H1 (cell line): ENCODE measurements around the gene TWNK. TPM values are rescaled to one million over a fixed set of nuclear protein-coding genes. Genes with fewer than 3 reads are reported as not detected.

Experiments
- CBX8 ChIP-seq: fragments of 300-800, 300-1000 bp; sonication (generic); IDR thresholded peaks from 2 replicates; pipeline ENCODE4 v1.7.1; 2016; ENCODE audit warnings: low read depth, low read length, borderline replicate concordance
- EZH2 ChIP-seq: fragments of 200-600 bp; sonication (generic); IDR thresholded peaks from 2 replicates; pipeline ENCODE4 v1.7.1; 2012; ENCODE audit warnings: low read depth, mild to moderate bottlenecking, moderate library complexity, low read length, inconsistent platforms; ENCODE audit not compliant: severe bottlenecking
- HDAC2 ChIP-seq, 2 experiments: fragments of 300-600 bp in 1 of 2; sonication (generic) in 1 of 2; IDR thresholded peaks; 2 replicates each; pipeline ENCODE4 v1.6.1; 2011 to 2012; ENCODE audit warnings: low read depth in 2 of 2, low read length in 2 of 2, mild to moderate bottlenecking in 2 of 2, moderate library complexity in 2 of 2, borderline replicate concordance in 1 of 2, inconsistent platforms in 1 of 2
- HDAC6 ChIP-seq: IDR thresholded peaks from one replicate; pipeline ENCODE4 v1.7.1; 2012; ENCODE audit warnings: low read depth, mild to moderate bottlenecking, inconsistent platforms, low read length, moderate library complexity
- SAP30 ChIP-seq: fragments of 300-600 bp; sonication (generic); IDR thresholded peaks from 2 replicates; pipeline ENCODE4 v1.7.1; 2012; ENCODE audit warnings: low read length, moderate library complexity, mild to moderate bottlenecking, inconsistent platforms; ENCODE audit not compliant: insufficient read depth, insufficient replicate concordance
- SIRT6 ChIP-seq: IDR thresholded peaks from one replicate; pipeline ENCODE4 v1.7.1; 2012; ENCODE audit warnings: low read length, inconsistent platforms
- SIX5 ChIP-seq: IDR thresholded peaks from 2 replicates; pipeline ENCODE4 v1.6.1; 2011; ENCODE audit warnings: mild to moderate bottlenecking, low read depth, low read length
- SP4 ChIP-seq: IDR thresholded peaks from 2 replicates; pipeline ENCODE4 v1.6.1; 2012; ENCODE audit warnings: low read length, inconsistent platforms
- polyA plus RNA-seq, 7 experiments: library from polyadenylated mRNA; depleted of rRNA in 3 of 7; stranded (reverse) in 5 of 7; unstranded in 2 of 7; fragments of >200 nt in 5 of 7; fragments of 200-250 nt in 2 of 7; gene quantifications; 1 replicate in 5 of 7; 2 replicates in 1 of 7; 4 replicates in 1 of 7; pipeline versions ENCODE4 v1.2.1 to v1.2.3, GENCODE V29; 2011 to 2013; ENCODE audit warnings: missing spikeins in 2 of 7, mixed read lengths in 2 of 7
- total RNA-seq: library from RNA; stranded (reverse); fragmentation: NEBNext Ultra II Directional; extraction: Animal tissue kit (Norgen Biotek cat#: 25700); gene quantifications from 2 replicates; pipeline ENCODE4 v1.2.1, GENCODE V29; 2021
- TF ChIP-seq, protein P1 (sequence below): fragments of 300-600 bp; sonication (generic); IDR thresholded peaks from 2 replicates; pipeline ENCODE4 v1.7.1; 2012; ENCODE audit warnings: low read length, moderate library complexity, mild to moderate bottlenecking, inconsistent platforms; ENCODE audit not compliant: insufficient replicate concordance

The TWNK gene
- total and polyA plus RNA-seq, 2 of the 8 experiments (the other 6 are each of a cell fraction or from before 2014, with no cell fraction given), result 15.4 to 32.5 TPM

DNA sequence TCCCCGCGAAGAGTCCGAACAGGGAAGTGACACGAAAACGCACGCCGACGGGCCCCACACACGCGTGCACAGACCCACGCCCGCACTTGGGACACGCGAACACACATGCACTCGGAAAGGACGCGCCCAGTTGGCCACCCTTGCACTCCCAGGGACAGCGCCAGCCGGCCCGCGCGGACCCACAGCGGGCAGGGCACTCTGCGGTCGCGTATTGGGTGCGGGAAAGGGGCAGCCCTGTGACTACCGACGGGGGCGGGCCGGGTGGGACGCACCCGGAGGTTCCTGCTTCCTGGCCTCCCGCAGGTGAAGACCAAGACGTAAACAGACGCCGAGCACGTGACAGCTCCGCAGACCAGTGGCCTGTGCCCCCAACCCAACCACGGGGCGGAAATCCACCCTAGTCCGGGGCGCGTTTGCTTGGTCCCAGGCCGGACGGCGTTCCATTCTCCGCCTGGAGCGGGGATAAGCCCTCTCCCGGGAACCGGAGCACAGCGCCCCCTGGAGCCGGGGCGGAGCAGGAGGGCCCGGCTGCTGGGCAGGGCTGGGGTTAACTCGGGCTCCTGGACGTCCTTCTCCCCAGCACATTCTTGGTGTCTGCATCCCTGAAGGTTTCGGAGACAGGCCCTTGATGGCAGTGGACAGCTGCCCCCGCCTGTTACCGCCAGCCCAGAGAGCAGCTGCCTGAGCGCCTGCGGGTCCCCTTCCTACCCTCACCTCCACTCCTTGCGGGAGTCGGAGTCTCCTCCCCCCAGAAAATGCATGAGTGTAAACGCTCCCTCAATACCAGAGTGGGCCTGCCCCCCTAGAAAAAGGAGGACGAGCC, 10.2 kb downstream of the TWNK start (continued):
- TF ChIP-seq, protein P1, sequence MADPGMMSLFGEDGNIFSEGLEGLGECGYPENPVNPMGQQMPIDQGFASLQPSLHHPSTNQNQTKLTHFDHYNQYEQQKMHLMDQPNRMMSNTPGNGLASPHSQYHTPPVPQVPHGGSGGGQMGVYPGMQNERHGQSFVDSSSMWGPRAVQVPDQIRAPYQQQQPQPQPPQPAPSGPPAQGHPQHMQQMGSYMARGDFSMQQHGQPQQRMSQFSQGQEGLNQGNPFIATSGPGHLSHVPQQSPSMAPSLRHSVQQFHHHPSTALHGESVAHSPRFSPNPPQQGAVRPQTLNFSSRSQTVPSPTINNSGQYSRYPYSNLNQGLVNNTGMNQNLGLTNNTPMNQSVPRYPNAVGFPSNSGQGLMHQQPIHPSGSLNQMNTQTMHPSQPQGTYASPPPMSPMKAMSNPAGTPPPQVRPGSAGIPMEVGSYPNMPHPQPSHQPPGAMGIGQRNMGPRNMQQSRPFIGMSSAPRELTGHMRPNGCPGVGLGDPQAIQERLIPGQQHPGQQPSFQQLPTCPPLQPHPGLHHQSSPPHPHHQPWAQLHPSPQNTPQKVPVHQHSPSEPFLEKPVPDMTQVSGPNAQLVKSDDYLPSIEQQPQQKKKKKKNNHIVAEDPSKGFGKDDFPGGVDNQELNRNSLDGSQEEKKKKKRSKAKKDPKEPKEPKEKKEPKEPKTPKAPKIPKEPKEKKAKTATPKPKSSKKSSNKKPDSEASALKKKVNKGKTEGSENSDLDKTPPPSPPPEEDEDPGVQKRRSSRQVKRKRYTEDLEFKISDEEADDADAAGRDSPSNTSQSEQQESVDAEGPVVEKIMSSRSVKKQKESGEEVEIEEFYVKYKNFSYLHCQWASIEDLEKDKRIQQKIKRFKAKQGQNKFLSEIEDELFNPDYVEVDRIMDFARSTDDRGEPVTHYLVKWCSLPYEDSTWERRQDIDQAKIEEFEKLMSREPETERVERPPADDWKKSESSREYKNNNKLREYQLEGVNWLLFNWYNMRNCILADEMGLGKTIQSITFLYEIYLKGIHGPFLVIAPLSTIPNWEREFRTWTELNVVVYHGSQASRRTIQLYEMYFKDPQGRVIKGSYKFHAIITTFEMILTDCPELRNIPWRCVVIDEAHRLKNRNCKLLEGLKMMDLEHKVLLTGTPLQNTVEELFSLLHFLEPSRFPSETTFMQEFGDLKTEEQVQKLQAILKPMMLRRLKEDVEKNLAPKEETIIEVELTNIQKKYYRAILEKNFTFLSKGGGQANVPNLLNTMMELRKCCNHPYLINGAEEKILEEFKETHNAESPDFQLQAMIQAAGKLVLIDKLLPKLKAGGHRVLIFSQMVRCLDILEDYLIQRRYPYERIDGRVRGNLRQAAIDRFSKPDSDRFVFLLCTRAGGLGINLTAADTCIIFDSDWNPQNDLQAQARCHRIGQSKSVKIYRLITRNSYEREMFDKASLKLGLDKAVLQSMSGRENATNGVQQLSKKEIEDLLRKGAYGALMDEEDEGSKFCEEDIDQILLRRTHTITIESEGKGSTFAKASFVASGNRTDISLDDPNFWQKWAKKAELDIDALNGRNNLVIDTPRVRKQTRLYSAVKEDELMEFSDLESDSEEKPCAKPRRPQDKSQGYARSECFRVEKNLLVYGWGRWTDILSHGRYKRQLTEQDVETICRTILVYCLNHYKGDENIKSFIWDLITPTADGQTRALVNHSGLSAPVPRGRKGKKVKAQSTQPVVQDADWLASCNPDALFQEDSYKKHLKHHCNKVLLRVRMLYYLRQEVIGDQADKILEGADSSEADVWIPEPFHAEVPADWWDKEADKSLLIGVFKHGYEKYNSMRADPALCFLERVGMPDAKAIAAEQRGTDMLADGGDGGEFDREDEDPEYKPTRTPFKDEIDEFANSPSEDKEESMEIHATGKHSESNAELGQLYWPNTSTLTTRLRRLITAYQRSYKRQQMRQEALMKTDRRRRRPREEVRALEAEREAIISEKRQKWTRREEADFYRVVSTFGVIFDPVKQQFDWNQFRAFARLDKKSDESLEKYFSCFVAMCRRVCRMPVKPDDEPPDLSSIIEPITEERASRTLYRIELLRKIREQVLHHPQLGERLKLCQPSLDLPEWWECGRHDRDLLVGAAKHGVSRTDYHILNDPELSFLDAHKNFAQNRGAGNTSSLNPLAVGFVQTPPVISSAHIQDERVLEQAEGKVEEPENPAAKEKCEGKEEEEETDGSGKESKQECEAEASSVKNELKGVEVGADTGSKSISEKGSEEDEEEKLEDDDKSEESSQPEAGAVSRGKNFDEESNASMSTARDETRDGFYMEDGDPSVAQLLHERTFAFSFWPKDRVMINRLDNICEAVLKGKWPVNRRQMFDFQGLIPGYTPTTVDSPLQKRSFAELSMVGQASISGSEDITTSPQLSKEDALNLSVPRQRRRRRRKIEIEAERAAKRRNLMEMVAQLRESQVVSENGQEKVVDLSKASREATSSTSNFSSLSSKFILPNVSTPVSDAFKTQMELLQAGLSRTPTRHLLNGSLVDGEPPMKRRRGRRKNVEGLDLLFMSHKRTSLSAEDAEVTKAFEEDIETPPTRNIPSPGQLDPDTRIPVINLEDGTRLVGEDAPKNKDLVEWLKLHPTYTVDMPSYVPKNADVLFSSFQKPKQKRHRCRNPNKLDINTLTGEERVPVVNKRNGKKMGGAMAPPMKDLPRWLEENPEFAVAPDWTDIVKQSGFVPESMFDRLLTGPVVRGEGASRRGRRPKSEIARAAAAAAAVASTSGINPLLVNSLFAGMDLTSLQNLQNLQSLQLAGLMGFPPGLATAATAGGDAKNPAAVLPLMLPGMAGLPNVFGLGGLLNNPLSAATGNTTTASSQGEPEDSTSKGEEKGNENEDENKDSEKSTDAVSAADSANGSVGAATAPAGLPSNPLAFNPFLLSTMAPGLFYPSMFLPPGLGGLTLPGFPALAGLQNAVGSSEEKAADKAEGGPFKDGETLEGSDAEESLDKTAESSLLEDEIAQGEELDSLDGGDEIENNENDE, result no peak
- TF ChIP-seq HDAC6 (no peak), HDAC2 (IDR thresholded peaks at IDR 0.05; ENCODE audit: borderline replicate concordance in 1 of 2, low read depth in 2 of 2, low read length in 2 of 2) (peak; percentile 77 to 83; a peak in 3 of 4 replicates), SIX5 (no peak), SAP30 (no peak), EZH2 (no peak), SIRT6 (no peak), SP4 (no peak; the same call in 1 of the 2 replicates), CBX8 (no peak)
- TF ChIP-seq, all 59 proteins: peak for 19
